K562 (cell line): Measurements from ENCODE around the gene CTSH. TPM values are rescaled to one million over a fixed set of nuclear protein-coding genes. Genes with fewer than 3 reads are reported as not detected.

ENCODE experiments used
- ATAC-seq: fragments of 200-7000 bp; cut with Tn5 transposase; 3 replicates; pipeline ENCODE4 v1.9.1; 2020; ENCODE audit warnings: moderate library complexity
- BruUV-seq: library from RNA; stranded (reverse); fragments of 400-500 nt; replicated peaks from 2 replicates; lab custom pipeline; 2021; lab: Mats Ljungman, UMichigan
- CTCF ChIA-PET: fragments of 300-600 bp; formaldehyde crosslinking; extraction: SDS; loops from one replicate; lab custom pipeline; 2021; ENCODE audit warnings: low intra/inter-chr PET ratio; lab: Yijun Ruan, JAX
- POLR2A ChIA-PET: fragments of 300-600, 350-650 bp; sonication (Branson Sonifier 250); formaldehyde crosslinking; extraction: SDS; loops from one replicate; lab custom pipeline; 2021; ENCODE audit warnings: antibody characterized with exemption, inconsistent platforms; lab: Yijun Ruan, JAX
- DNase-seq, 4 experiments: peaks; one replicate each; pipeline versions ENCODE4 v3.0.0 to v3.0.0-alpha.2; 2011 to 2018; ENCODE audit warnings: low spot score in 3 of 4, mixed read lengths in 3 of 4; ENCODE audit errors: extremely low read depth in 1 of 4
- FAIRE-seq: peaks from 2 replicates; lab custom pipeline; 2011; peaks lifted over from hg19 to GRCh38; lab: Jason Lieb, UNC
- H2AFZ ChIP-seq: 2 replicates; pipeline ENCODE4 v1.6.0; 2011; ENCODE audit warnings: low read depth, low read length, control low read depth, inconsistent platforms
- H3K27ac ChIP-seq: fragments of 200-600 bp; 3 replicates; pipeline ENCODE4 v1.8.0; 2011; ENCODE audit warnings: low read depth, mild to moderate bottlenecking, control low read depth, inconsistent platforms, low read length, moderate library complexity, mixed read lengths; ENCODE audit errors: extremely low read depth
- H3K27me3 ChIP-seq, 2 experiments: fragments of 300-600 bp in 1 of 2; 2 replicates in 1 of 2; 3 replicates in 1 of 2; pipeline versions ENCODE4 v1.6.0 to v1.8.0; 2011; ENCODE audit warnings: inconsistent platforms in 2 of 2, low read length in 2 of 2, mild to moderate bottlenecking in 1 of 2, mixed read lengths in 1 of 2, moderate library complexity in 1 of 2; ENCODE audit not compliant: control insufficient read depth in 2 of 2, insufficient read depth in 2 of 2
- H3K36me3 ChIP-seq: fragments of 300-600 bp; 3 replicates; pipeline ENCODE4 v1.8.0; 2011; ENCODE audit warnings: mild to moderate bottlenecking, low read length, inconsistent platforms; ENCODE audit not compliant: control insufficient read depth, insufficient read depth
- H3K4me1 ChIP-seq, 2 experiments: fragments of 200-600 bp in 1 of 2; replicated peaks in 1 of 2; 2 replicates in 1 of 2; 3 replicates in 1 of 2; pipeline versions ENCODE4 v1.5.1 to v1.8.0; 2011; ENCODE audit warnings: inconsistent platforms in 2 of 2, low read length in 2 of 2, mild to moderate bottlenecking in 1 of 2, mixed read lengths in 1 of 2, moderate library complexity in 1 of 2; ENCODE audit not compliant: control insufficient read depth in 2 of 2, insufficient read depth in 2 of 2
- H3K4me2 ChIP-seq: 2 replicates; pipeline ENCODE4 v1.6.1; 2011; ENCODE audit warnings: low read length, control low read depth, inconsistent platforms, mixed read lengths; ENCODE audit not compliant: insufficient read depth
- H3K4me3 ChIP-seq: fragments of 200-600 bp; sonication (generic), shearing (Covaris generic); 2 replicates; pipeline ENCODE4 v1.5.1; 2016; ENCODE audit warnings: control low read depth, inconsistent platforms
- H3K79me2 ChIP-seq: fragments of 200-600 bp; 3 replicates; pipeline ENCODE4 v1.8.0; 2011; ENCODE audit warnings: low read length, inconsistent platforms; ENCODE audit not compliant: control insufficient read depth, insufficient read depth
- H3K9ac ChIP-seq, 2 experiments: 2 replicates each; pipeline versions ENCODE4 v1.6.0 to v1.6.1; 2011; ENCODE audit warnings: low read depth in 2 of 2, low read length in 2 of 2, control low read depth in 1 of 2, inconsistent platforms in 1 of 2, mild to moderate bottlenecking in 1 of 2, mixed read lengths in 1 of 2; ENCODE audit not compliant: insufficient read depth in 1 of 2
- H3K9me1 ChIP-seq: one replicate; pipeline ENCODE4 v1.6.0; 2011; ENCODE audit warnings: inconsistent platforms, mild to moderate bottlenecking, low read length, moderate library complexity; ENCODE audit not compliant: control insufficient read depth, insufficient read depth
- H3K9me3 ChIP-seq: replicated peaks from 2 replicates; pipeline ENCODE4 v1.5.1; 2011; ENCODE audit warnings: low read depth, low read length, inconsistent platforms; ENCODE audit not compliant: control insufficient read depth, insufficient read depth
- H4K20me1 ChIP-seq: replicated peaks from 2 replicates; pipeline ENCODE4 v1.6.1; 2011; ENCODE audit warnings: low read length, inconsistent platforms, mixed read lengths; ENCODE audit not compliant: control insufficient read depth, insufficient read depth
- E2F1 ChIP-seq: sonication (generic); formaldehyde crosslinking; IDR thresholded peaks from 2 replicates; pipeline ENCODE4 v1.8.1; 2023; ENCODE audit warnings: mild to moderate bottlenecking, missing genetic modification reagents, moderate library complexity
- GABPB1 ChIP-seq: sonication (generic); formaldehyde crosslinking; IDR thresholded peaks from 2 replicates; pipeline ENCODE4 v1.8.0; 2022; ENCODE audit warnings: mild to moderate bottlenecking, missing genetic modification reagents
- KDM4B ChIP-seq, 2 experiments: fragments of 450-650 bp in 1 of 2; sonication (generic) in 1 of 2; IDR thresholded peaks; 2 replicates each; pipeline ENCODE4 v1.6.1; 2016 to 2017; ENCODE audit warnings: borderline replicate concordance in 2 of 2, antibody characterized with exemption in 1 of 2, low read depth in 1 of 2, mild to moderate bottlenecking in 1 of 2
- NFATC3 ChIP-seq: fragments of 450-650 bp; IDR thresholded peaks from 2 replicates; pipeline ENCODE4 v1.6.1; 2017; ENCODE audit warnings: mild to moderate bottlenecking
- POLR2AphosphoS2 ChIP-seq: IDR thresholded peaks from 2 replicates; pipeline ENCODE4 v1.6.1; 2012; ENCODE audit warnings: low read length, improper control_type of control experiment
- POLR2G ChIP-seq: fragments of 200-400 bp; formaldehyde crosslinking; IDR thresholded peaks from 2 replicates; pipeline ENCODE4 v1.6.1; 2017; ENCODE audit warnings: low read depth, mild to moderate bottlenecking, antibody characterized with exemption, low read length, moderate library complexity
- RBM22 ChIP-seq: fragments of 200-400 bp; formaldehyde crosslinking; IDR thresholded peaks from 2 replicates; pipeline ENCODE4 v1.6.1; 2018; ENCODE audit warnings: low read length, low read depth; ENCODE audit not compliant: poor library complexity, severe bottlenecking
- RBM34 ChIP-seq: fragments of 200-400 bp; formaldehyde crosslinking; IDR thresholded peaks from 2 replicates; pipeline ENCODE4 v1.6.1; 2018; ENCODE audit warnings: low read length, borderline replicate concordance; ENCODE audit not compliant: insufficient read depth
- WGBS: fragments of 100-300 bp; shearing (Covaris generic); methylation state at CpG from one replicate; pipeline ENCODE4 v1.1.6; 2016; ENCODE audit warnings: low coverage, mixed read lengths; ENCODE audit not compliant: insufficient coverage; ENCODE audit errors: missing lambda C conversion rate; 5-methylcytosine and 5-hydroxymethylcytosine counted together
- in situ Hi-C: fragments of 300-500 bp; cut with MboI; formaldehyde crosslinking; loops from 4 replicates; pipeline ENCODE4 v1.15.0; 2018; ENCODE audit warnings: inconsistent platforms, mixed read lengths
- intact Hi-C: fragments of 100-400 bp; cut with micrococcal nuclease; formaldehyde crosslinking; loops from 2 replicates; pipeline ENCODE4 v1.14.2; 2022
- polyA plus RNA-seq, 8 experiments: library from polyadenylated mRNA; depleted of rRNA in 4 of 8; stranded (reverse) in 5 of 8; unstranded in 3 of 8; fragments of >200 nt; fragmentation: Nextera tagmentation in 2 of 8; fragmentation: Illumina TruSeq in 1 of 8; extraction: Ambion mirVana in 2 of 8; extraction: Trizol in 1 of 8; gene quantifications; 2 replicates each; pipeline versions ENCODE4 v1.2.1 to v1.2.3, GENCODE V29; 2011 to 2014; ENCODE audit warnings: inconsistent platforms in 1 of 8, missing spikeins in 1 of 8
- total RNA-seq, 7 experiments: library from RNA; depleted of rRNA in 6 of 7; stranded (reverse); fragments of >200 nt in 6 of 7; fragmentation: Illumina TruSeq in 2 of 7; extraction: Trizol in 2 of 7; gene quantifications; 2 replicates each; pipeline versions ENCODE4 v1.2.1 to v1.2.3, GENCODE V29; 2011 to 2021; ENCODE audit warnings: low replicate concordance in 1 of 7
- TF ChIP-seq, protein P1 (sequence below): fragments of 450-650 bp; IDR thresholded peaks from 2 replicates; pipeline ENCODE4 v1.6.1; 2016

The CTSH gene
- total and polyA plus RNA-seq, 9 of the 15 experiments (the other 6 are each of a cell fraction or from before 2014, with no cell fraction given) = 15.0 to 462 (median 173) TPM

DNA sequence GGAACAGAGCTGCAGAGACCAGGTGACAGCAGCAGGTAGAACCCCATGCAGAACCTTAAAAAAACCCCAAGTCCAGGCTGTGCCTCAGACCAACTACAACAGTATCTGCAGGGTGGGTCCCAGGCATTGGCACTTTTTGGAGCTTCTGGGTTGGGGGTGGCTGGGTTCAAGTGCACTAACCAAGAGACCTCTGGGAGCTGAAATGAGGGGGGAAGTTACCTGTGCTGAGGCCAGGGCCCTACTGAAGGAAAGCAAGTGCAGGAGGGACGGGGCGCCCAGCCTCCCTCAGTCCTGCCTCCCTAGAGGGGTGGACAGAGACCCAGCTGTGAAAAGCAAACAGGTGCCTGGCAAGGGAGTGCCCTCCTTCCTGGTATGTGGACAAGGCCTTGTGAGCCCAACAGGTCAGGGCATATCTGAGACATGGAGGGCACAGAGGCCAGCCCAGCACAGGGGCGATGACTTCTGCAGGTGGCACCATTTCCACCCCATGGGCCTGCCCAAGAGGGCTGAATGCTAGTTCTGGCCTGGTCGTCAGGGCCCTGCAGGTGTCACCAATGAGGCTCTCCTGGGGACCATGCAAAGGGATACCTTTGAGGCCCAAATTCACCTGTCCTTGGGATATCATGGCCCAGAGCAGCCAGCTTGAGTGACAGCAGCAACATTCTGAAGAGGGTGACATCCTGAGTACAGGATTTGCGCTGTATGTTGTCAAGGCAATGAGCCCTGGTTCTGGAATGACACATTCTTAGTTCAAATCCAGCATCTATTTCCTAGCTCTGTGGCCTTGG is 18.7 kb downstream of the CTSH start:
- Histone ChIP-seq H3K79me2 (no peaks in the 10 kb centered on the region), H3K4me2 (no peak overlapping the region), H2AFZ (no peak overlapping the region), H3K27ac (no peak overlapping the region), H3K27me3 (no peaks in the 10 kb centered on the region)
- DNase-seq = no peak
- POLR2A ChIA-PET = interaction anchor here (0.9 to 3.3 kb wide), 6 partner anchors 9 to 22 kb away, joined by 3 to 15 read pairs (median 5); no protein-coding TSS in a partner anchor
- BruUV-seq = no TSS peak
- no peak for TF ChIP-seq KDM4B (IDR thresholded peaks at IDR 0.05; ENCODE audit: borderline replicate concordance in 2 of 2, low read depth in 1 of 2)
- 0 out of 2 replicates have a peak, but pooled peaks have one; percentile 83 for TF ChIP-seq POLR2AphosphoS2
- TF ChIP-seq, protein P1, sequence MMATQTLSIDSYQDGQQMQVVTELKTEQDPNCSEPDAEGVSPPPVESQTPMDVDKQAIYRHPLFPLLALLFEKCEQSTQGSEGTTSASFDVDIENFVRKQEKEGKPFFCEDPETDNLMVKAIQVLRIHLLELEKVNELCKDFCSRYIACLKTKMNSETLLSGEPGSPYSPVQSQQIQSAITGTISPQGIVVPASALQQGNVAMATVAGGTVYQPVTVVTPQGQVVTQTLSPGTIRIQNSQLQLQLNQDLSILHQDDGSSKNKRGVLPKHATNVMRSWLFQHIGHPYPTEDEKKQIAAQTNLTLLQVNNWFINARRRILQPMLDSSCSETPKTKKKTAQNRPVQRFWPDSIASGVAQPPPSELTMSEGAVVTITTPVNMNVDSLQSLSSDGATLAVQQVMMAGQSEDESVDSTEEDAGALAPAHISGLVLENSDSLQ = peak; percentile 53; the same call in 1 of the 2 replicates
- TF ChIP-seq POLR2G = peak; percentile 54
- TF ChIP-seq RBM34 = no peak
- no peak for TF ChIP-seq E2F1 (CRISPR knock-in tag)
- TF ChIP-seq GABPB1 (CRISPR knock-in tag) = no peak
- no peak for TF ChIP-seq NFATC3
- peak; percentile 53 for TF ChIP-seq RBM22
- TF ChIP-seq, all 486 proteins: peak for 4
- Histone ChIP-seq H3K4me1 (peaks cover 7 to 15% of the 10 kb centered on the region in 2 experiments), H4K20me1 (no peaks in the 10 kb centered on the region), H3K9me3 (no peaks in the 10 kb centered on the region), H3K4me3 (no peak overlapping the region), H3K9me1 (no peaks in the 10 kb centered on the region), H3K9ac (no peak overlapping the region), H3K36me3 (peaks cover 83% of the 10 kb centered on the region; the same call in 2 of the 3 replicates)
- no peak for FAIRE-seq
- in situ Hi-C loops = no loop called here
- CTCF ChIA-PET = no interaction called here
- ATAC-seq = no peak
- intact Hi-C loops = no loop called here
- 95% methylated on average over 3 of the region's 5 CpGs for WGBS
